Panc1 (cell line): ENCODE data around the gene ELOVL6.

Source experiments
- CTCF ChIP-seq: fragments of 450-650 bp; IDR thresholded peaks from 2 replicates; pipeline ENCODE4 v1.5.1; 2017; ENCODE audit warnings: mild to moderate bottlenecking
- POLR2AphosphoS5 ChIP-seq: IDR thresholded peaks from 2 replicates; pipeline ENCODE4 v1.6.1; 2012; ENCODE audit warnings: mild to moderate bottlenecking, low read depth, low read length, moderate library complexity
- REST ChIP-seq, 2 experiments: IDR thresholded peaks; 2 replicates each; pipeline ENCODE4 v1.6.1; 2011 to 2012; ENCODE audit warnings: low read depth in 2 of 2, control low read depth in 1 of 2, low read length in 1 of 2, mild to moderate bottlenecking in 1 of 2, moderate library complexity in 1 of 2; ENCODE audit not compliant: insufficient read depth in 1 of 2

- TF ChIP-seq CTCF (no peak), POLR2AphosphoS5 (no peak), REST (IDR thresholded peaks at IDR 0.05; ENCODE audit: insufficient read depth in 1 of 2, low read depth in 2 of 2, low read length in 1 of 2) (no peak)
Measured at GRCh38 chr4:110160618-110161017, 37.8 kb downstream of the ELOVL6 start.
